Activated naive CD8-positive, alpha-beta T cell treated with anti-CD3 and anti-CD28 coated beads, Interleukin-2, amount 50 U/mL, for 24 hours (primary cell): ENCODE results near the gene MED13L.
A peak's percentile ranks its signal among the peaks of the same experiment; 100 is the strongest.

ENCODE experiments used
- ATAC-seq: fragments of 150-1000 bp; cut with Tn5 transposase; one replicate; pipeline ENCODE4 v1.10.0; 2021
- DNase-seq: peaks from one replicate; pipeline ENCODE4 v3.0.0; 2021
- H3K27ac Mint-ChIP-seq: one replicate; pipeline ENCODE4 v1.8.0; 2021; ENCODE audit warnings: mild to moderate bottlenecking, mixed read lengths
- H3K27me3 Mint-ChIP-seq: one replicate; pipeline ENCODE4 v1.8.0; 2021; ENCODE audit warnings: mixed read lengths
- H3K36me3 Mint-ChIP-seq: one replicate; pipeline ENCODE4 v1.8.0; 2021; ENCODE audit warnings: low read depth, mixed read lengths
- H3K4me1 Mint-ChIP-seq: one replicate; pipeline ENCODE4 v1.8.0; 2021; ENCODE audit warnings: mixed read lengths
- H3K4me3 Mint-ChIP-seq: one replicate; pipeline ENCODE4 v1.8.0; 2021; ENCODE audit warnings: mild to moderate bottlenecking, moderate library complexity, mixed read lengths
- H3K9me3 Mint-ChIP-seq: one replicate; pipeline ENCODE4 v1.8.0; 2021; ENCODE audit warnings: mixed read lengths

The MED13L gene

GRCh38 chr12:116169071-116169470 lies 108.4 kb downstream of the MED13L start:
- H3K4me3 Mint-ChIP-seq = no peak overlapping the region
- DNase-seq = no peak
- no peak overlapping the region for H3K27ac Mint-ChIP-seq
- peaks cover 2% of the 10 kb centered on the region for H3K36me3 Mint-ChIP-seq
- H3K4me1 Mint-ChIP-seq = peaks cover 64% of the 10 kb centered on the region
- H3K27me3 Mint-ChIP-seq = no peaks in the 10 kb centered on the region
- no peak for ATAC-seq
- no peaks in the 10 kb centered on the region for H3K9me3 Mint-ChIP-seq

DNA sequence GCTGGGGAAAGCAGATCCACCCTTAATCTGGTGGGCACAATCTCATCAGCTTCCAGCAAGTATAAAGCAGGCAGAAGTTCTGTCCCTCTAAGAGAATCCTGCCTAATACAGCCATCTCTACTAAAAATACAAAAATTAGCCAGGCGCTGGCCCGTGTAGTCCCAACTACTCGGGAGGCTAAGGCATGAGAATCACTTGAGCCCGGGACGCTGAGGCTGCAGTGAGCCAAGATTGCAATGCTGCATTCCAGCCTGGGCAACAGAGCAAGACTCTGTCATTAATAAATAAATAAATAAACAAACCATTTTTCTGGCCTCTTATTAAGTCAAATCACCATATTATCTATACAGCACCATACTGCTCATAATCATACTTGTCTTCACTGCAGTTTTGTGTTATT lies 111.2 kb downstream of the MED13L start:
- Mint-ChIP-seq H3K9me3 (no peaks in the 10 kb centered on the region), H3K27me3 (no peaks in the 10 kb centered on the region), H3K4me1 (peaks cover 54% of the 10 kb centered on the region), H3K4me3 (no peak overlapping the region), H3K27ac (no peak overlapping the region), H3K36me3 (peaks cover 2% of the 10 kb centered on the region)
- DNase-seq = no peak
- no peak for ATAC-seq

DNA sequence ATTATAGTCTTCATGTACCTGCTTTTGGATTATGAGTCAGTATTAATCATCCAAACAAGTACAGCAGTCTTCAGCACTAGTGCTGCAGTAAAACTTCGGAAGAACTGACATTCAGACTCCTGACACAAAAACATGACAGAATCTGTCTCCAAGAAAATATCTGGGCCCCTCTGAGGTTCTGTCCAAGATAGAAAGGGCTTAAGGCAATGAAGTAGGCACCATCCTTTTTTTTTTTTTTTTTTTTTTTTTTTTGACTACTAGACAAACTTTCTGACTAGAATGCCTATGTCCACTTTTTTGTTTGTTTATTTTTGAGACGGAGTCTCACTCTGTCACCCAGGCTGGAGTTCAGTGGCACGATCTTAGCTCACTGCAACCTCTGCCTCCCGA lies 112.5 kb downstream of the MED13L start:
- peak; percentile 91 for ATAC-seq
- peak overlapping the region; percentile 19 for H3K27ac Mint-ChIP-seq
- no peaks in the 10 kb centered on the region for H3K9me3 Mint-ChIP-seq
- peaks cover 52% of the 10 kb centered on the region for H3K4me1 Mint-ChIP-seq
- no peaks in the 10 kb centered on the region for H3K27me3 Mint-ChIP-seq
- peaks cover 2% of the 10 kb centered on the region for H3K36me3 Mint-ChIP-seq
- peak overlapping the region; percentile 31 for H3K4me3 Mint-ChIP-seq
- no peak for DNase-seq

DNA sequence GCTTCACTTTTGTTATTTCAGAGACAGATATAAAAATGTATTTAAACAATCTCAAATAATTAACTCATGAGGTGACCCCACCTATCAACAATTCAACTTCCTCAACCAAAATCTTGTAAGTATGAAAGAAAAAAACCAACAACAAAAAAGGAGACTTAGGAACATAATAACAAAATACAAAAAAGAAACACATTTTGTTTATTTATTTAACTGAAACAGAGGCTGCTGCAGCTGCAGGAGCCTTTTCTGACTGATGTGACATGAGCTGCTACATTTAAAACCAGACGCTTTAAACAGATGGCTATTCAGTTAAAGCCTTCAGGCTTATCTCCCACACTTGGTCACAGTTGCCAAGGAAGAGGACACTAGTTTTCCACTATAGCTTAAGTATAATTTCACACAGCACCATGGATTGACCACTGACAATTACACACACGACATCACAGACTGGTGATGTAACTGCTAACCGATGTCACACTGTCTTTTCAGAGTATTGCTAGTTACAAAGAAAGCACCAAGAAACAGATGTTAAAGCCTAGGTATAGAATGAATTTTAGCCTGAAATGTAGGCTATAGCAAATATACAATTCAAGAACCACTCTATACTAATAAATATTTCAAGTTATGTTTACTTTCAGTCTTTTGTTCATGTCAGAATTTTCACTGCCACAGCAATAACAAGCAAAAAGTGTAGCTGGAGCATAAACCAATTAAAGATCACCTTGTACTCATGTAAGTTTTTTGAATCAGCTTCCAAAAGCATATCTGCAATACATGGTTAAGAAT lies 113.0 kb downstream of the MED13L start:
- Mint-ChIP-seq H3K27me3 (no peaks in the 10 kb centered on the region), H3K9me3 (no peaks in the 10 kb centered on the region), H3K4me1 (peaks cover 52% of the 10 kb centered on the region), H3K36me3 (peaks cover 2% of the 10 kb centered on the region), H3K4me3 (peak overlapping the region; percentile 31), H3K27ac (peak overlapping the region; percentile 19)
- DNase-seq = no peak
- ATAC-seq = peak; percentile 31

- no peaks in the 10 kb centered on the region for H3K27me3 Mint-ChIP-seq
- no peak overlapping the region for H3K4me3 Mint-ChIP-seq
- H3K9me3 Mint-ChIP-seq = no peaks in the 10 kb centered on the region
- no peak for ATAC-seq
- DNase-seq = no peak
- H3K27ac Mint-ChIP-seq = no peak overlapping the region
- peaks cover 61% of the 10 kb centered on the region for H3K4me1 Mint-ChIP-seq
- H3K36me3 Mint-ChIP-seq = no peaks in the 10 kb centered on the region
Observed at GRCh38 chr12:116162071-116162470, 115.4 kb downstream of the MED13L start.

DNA sequence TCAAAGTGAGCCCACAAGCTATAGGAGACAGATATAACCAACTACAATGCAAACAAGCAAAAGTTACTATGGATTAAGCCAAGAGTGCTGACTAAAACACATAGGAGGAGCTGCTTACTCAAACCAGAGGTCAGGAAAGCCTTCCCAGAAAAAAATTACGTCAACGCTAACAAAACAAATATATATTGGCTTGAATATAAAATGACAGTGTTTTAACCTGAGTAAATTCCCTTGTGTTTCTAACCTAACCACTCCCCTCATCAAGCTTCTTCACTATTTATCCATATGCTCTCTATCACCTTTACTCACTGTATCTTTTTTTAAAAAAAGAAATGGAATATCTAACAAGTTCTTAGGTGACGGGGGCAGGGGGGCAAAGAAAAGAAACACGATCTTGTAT lies 115.9 kb downstream of the MED13L start:
- no peak for ATAC-seq
- no peak overlapping the region for H3K4me3 Mint-ChIP-seq
- H3K36me3 Mint-ChIP-seq = no peaks in the 10 kb centered on the region
- H3K27me3 Mint-ChIP-seq = no peaks in the 10 kb centered on the region
- H3K9me3 Mint-ChIP-seq = no peaks in the 10 kb centered on the region
- H3K4me1 Mint-ChIP-seq = peaks cover 62% of the 10 kb centered on the region
- no peak for DNase-seq
- no peak overlapping the region for H3K27ac Mint-ChIP-seq

DNA sequence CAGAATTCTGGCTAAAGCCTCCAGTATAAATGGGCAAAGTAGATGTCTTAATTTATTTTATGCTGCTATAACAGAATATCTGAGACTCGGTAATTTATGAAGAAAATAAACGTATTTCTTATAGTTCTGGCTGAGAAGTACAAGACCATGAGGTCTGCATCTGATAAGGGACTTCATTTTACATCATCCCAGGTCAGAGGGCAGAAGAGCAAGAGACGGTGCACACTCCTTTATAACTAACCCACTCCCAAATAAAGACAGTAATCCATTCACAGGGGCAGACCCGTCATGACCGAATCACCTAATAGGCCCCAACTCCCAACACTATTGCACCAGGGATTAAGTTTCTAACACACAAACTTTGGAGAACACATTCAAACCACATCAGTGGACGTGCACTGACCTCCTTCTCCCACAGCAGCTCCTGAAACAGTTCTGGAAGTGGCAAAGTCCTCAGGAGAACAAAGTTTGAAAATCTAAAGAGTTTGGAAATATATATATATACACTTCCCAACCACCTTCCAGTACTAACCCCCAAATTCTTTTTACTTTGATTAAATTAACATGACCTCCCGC lies 116.5 kb downstream of the MED13L start:
- Mint-ChIP-seq H3K4me3 (no peak overlapping the region), H3K27me3 (no peaks in the 10 kb centered on the region), H3K27ac (no peak overlapping the region), H3K9me3 (no peaks in the 10 kb centered on the region), H3K36me3 (no peaks in the 10 kb centered on the region), H3K4me1 (peaks cover 58% of the 10 kb centered on the region)
- DNase-seq (no peak), ATAC-seq (no peak)

DNA sequence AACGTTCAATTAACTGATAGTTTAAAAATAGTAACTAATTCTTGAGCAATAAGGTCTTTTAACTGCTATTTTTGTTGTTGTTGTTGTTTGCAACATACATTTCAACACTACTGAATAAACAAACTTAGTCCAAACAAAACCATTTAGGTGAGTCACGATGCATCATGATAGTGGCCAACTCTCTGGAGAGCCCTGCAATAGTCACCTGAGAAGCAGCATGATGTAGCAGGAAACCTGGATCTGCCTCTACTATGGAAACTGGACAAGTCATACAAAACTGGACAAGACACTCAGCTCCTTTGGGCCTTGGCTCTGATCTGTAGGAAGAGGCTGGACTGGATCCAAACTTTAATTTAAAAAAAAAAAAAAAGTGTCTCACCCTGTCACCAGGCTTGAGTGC lies 117.3 kb downstream of the MED13L start:
- H3K4me1 Mint-ChIP-seq = peaks cover 51% of the 10 kb centered on the region
- H3K27ac Mint-ChIP-seq = no peak overlapping the region
- H3K27me3 Mint-ChIP-seq = no peaks in the 10 kb centered on the region
- H3K9me3 Mint-ChIP-seq = no peaks in the 10 kb centered on the region
- ATAC-seq (no peak), DNase-seq (no peak)
- no peaks in the 10 kb centered on the region for H3K36me3 Mint-ChIP-seq
- H3K4me3 Mint-ChIP-seq = no peak overlapping the region

DNA sequence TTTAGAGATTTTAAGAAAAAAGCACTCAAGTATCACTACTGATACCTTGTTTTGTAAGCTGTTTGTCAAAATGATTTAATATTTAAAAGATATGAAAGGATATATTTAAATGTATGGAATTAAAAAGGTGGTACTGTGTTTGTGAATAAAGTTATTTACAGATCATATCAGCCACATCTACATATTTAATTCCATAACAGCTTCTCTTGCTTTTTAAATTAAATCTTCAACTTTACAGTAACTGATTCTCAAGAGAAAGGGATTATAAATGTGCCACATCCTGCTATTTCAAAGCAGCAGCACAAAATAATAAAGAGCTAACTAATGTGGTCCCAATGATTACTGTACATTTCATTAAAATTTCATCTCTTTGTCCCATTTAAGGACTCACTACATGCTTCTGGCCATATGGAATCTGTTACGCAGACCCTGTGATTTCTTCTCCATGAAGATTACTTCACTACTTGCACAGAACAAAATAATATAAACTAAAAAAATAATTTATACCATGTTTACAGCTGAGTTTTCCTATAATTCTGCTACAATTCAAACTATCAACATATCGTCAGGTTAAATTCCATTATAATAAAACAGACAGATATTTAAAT lies 117.8 kb downstream of the MED13L start:
- ATAC-seq (no peak), DNase-seq (no peak)
- Mint-ChIP-seq H3K36me3 (no peaks in the 10 kb centered on the region), H3K4me1 (peaks cover 45% of the 10 kb centered on the region), H3K27me3 (no peaks in the 10 kb centered on the region), H3K4me3 (no peak overlapping the region), H3K27ac (no peak overlapping the region), H3K9me3 (no peaks in the 10 kb centered on the region)

- H3K36me3 Mint-ChIP-seq = no peaks in the 10 kb centered on the region
- no peaks in the 10 kb centered on the region for H3K9me3 Mint-ChIP-seq
- DNase-seq (no peak), ATAC-seq (no peak)
- no peak overlapping the region for H3K4me3 Mint-ChIP-seq
- H3K4me1 Mint-ChIP-seq = peaks cover 40% of the 10 kb centered on the region
- no peak overlapping the region for H3K27ac Mint-ChIP-seq
- no peaks in the 10 kb centered on the region for H3K27me3 Mint-ChIP-seq
Observed at GRCh38 chr12:116159175-116159574, 118.3 kb downstream of the MED13L start.

- H3K4me1 Mint-ChIP-seq = peaks cover 46% of the 10 kb centered on the region
- H3K36me3 Mint-ChIP-seq = no peaks in the 10 kb centered on the region
- H3K27ac Mint-ChIP-seq = no peak overlapping the region
- DNase-seq (no peak), ATAC-seq (no peak)
- H3K4me3 Mint-ChIP-seq = no peak overlapping the region
- no peaks in the 10 kb centered on the region for H3K27me3 Mint-ChIP-seq
- H3K9me3 Mint-ChIP-seq = no peaks in the 10 kb centered on the region
Observed at GRCh38 chr12:116157845-116158267, 119.6 kb downstream of the MED13L start.

GRCh38 chr12:116156614-116157013 lies 120.9 kb downstream of the MED13L start:
- no peak overlapping the region for H3K4me3 Mint-ChIP-seq
- H3K27ac Mint-ChIP-seq = no peak overlapping the region
- no peaks in the 10 kb centered on the region for H3K36me3 Mint-ChIP-seq
- H3K9me3 Mint-ChIP-seq = no peaks in the 10 kb centered on the region
- ATAC-seq (no peak), DNase-seq (no peak)
- no peaks in the 10 kb centered on the region for H3K27me3 Mint-ChIP-seq
- peaks cover 48% of the 10 kb centered on the region for H3K4me1 Mint-ChIP-seq

GRCh38 chr12:116155383-116155782 lies 122.1 kb downstream of the MED13L start:
- Mint-ChIP-seq H3K4me1 (peaks cover 48% of the 10 kb centered on the region), H3K4me3 (no peak overlapping the region), H3K27ac (no peak overlapping the region), H3K9me3 (no peaks in the 10 kb centered on the region), H3K36me3 (no peaks in the 10 kb centered on the region), H3K27me3 (no peaks in the 10 kb centered on the region)
- DNase-seq (no peak), ATAC-seq (no peak)

GRCh38 chr12:116153983-116154382 lies 123.5 kb downstream of the MED13L start:
- no peak overlapping the region for H3K4me3 Mint-ChIP-seq
- H3K9me3 Mint-ChIP-seq = no peaks in the 10 kb centered on the region

GRCh38 chr12:116153113-116153512 lies 124.4 kb downstream of the MED13L start:
- Mint-ChIP-seq H3K9me3 (no peaks in the 10 kb centered on the region), H3K4me1 (peaks cover 57% of the 10 kb centered on the region), H3K36me3 (no peaks in the 10 kb centered on the region), H3K27ac (no peak overlapping the region), H3K4me3 (no peak overlapping the region), H3K27me3 (no peaks in the 10 kb centered on the region)
- no peak for DNase-seq
- no peak for ATAC-seq

More at GRCh38 chr12:116153983-116154382, 123.5 kb downstream of the MED13L start:
- Mint-ChIP-seq H3K27ac (no peak overlapping the region), H3K4me1 (peaks cover 56% of the 10 kb centered on the region), H3K27me3 (no peaks in the 10 kb centered on the region), H3K36me3 (no peaks in the 10 kb centered on the region)
- DNase-seq (no peak), ATAC-seq (no peak)
